Measurements from ENCODE around the gene NMBR. TPM values are rescaled to one million over a fixed set of nuclear protein-coding genes. Genes with fewer than 3 reads are reported as not detected.
"Not testable (repeated sequence)": the region's sequence is repeated elsewhere in the genome, so short reads cannot be mapped to it uniquely, and the experiment has no call there.

The NMBR gene
- total and polyA plus RNA-seq, 2 donors = 0.07 TPM; not detected in 1

GRCh38 chr6:142132625-142133024, 14.3 kb downstream of the NMBR start, which contains the start of gene GJE1:
TSS of gene GJE1 (plus strand) at chr6:142132925. CDS start at chr6:142133159, 234 bp downstream.
- WGBS = 92% methylated on average over 1 of the region's 1 CpG
- Histone ChIP-seq H3K27ac (ENCODE audit: low read depth in 1 of 2, low read length in 1 of 2) (no peak within 1 kb of the TSS), H3K36me3 (ENCODE audit: control insufficient read depth in 2 of 2, insufficient read depth in 2 of 2, low read length in 1 of 2) (no peaks in the 10 kb centered on the region), H3K4me1 (ENCODE audit: control insufficient read depth in 2 of 2, insufficient read depth in 2 of 2, low read length in 2 of 2) (no peaks in the 10 kb centered on the region), H3K9me3 (ENCODE audit: control insufficient read depth in 2 of 2, insufficient read depth in 1 of 2, low read length in 1 of 2) (no peaks in the 10 kb centered on the region), H3K4me3 (ENCODE audit: low read length in 2 of 2) (no peak within 1 kb of the TSS), H3K27me3 (ENCODE audit: control insufficient read depth in 2 of 2, insufficient read depth in 1 of 2, low read length in 1 of 2) (no peaks in the 10 kb centered on the region)
- no peak for DNase-seq (ENCODE audit: low read depth in 6 of 9, low spot score in 9 of 9)

GRCh38 chr6:142130814-142131213, 16.1 kb downstream of the NMBR start:
- Histone ChIP-seq H3K9me3 (ENCODE audit: control insufficient read depth in 2 of 2, insufficient read depth in 1 of 2, low read length in 1 of 2) (no peaks in the 10 kb centered on the region), H3K4me1 (ENCODE audit: control insufficient read depth in 2 of 2, insufficient read depth in 2 of 2, low read length in 2 of 2) (no peaks in the 10 kb centered on the region), H3K4me3 (ENCODE audit: low read length in 2 of 2) (no peak overlapping the region), H3K27me3 (ENCODE audit: control insufficient read depth in 2 of 2, insufficient read depth in 1 of 2, low read length in 1 of 2) (no peaks in the 10 kb centered on the region), H3K27ac (ENCODE audit: low read depth in 1 of 2, low read length in 1 of 2) (no peak overlapping the region), H3K36me3 (ENCODE audit: control insufficient read depth in 2 of 2, insufficient read depth in 2 of 2, low read length in 1 of 2) (no peaks in the 10 kb centered on the region)
- 98% methylated on average over 1 of the region's 1 CpG for WGBS
- DNase-seq (ENCODE audit: low read depth in 6 of 9, low spot score in 9 of 9) = no peak

- no peaks in the 10 kb centered on the region for H3K4me1 ChIP-seq (ENCODE audit: control insufficient read depth in 2 of 2, insufficient read depth in 2 of 2, low read length in 2 of 2)
- WGBS = 91% methylated on average over 3 of the region's 3 CpGs
These were observed 25.6 kb downstream of the NMBR start for GRCh38 chr6:142121342-142121741.

GRCh38 chr6:142118925-142119324, 28.0 kb downstream of the NMBR start:
- WGBS = 99% methylated on average over 2 of the region's 2 CpGs
- H3K9me3 ChIP-seq (ENCODE audit: control insufficient read depth in 2 of 2, insufficient read depth in 1 of 2, low read length in 1 of 2) = no peaks in the 10 kb centered on the region
- DNase-seq (ENCODE audit: low read depth in 6 of 9, low spot score in 9 of 9) = no peak
- no peak overlapping the region for H3K27ac ChIP-seq (ENCODE audit: low read depth in 1 of 2, low read length in 1 of 2)
- no peaks in the 10 kb centered on the region for H3K36me3 ChIP-seq (ENCODE audit: control insufficient read depth in 2 of 2, insufficient read depth in 2 of 2, low read length in 1 of 2)
- no peaks in the 10 kb centered on the region for H3K4me1 ChIP-seq (ENCODE audit: control insufficient read depth in 2 of 2, insufficient read depth in 2 of 2, low read length in 2 of 2)
- H3K27me3 ChIP-seq (ENCODE audit: control insufficient read depth in 2 of 2, insufficient read depth in 1 of 2, low read length in 1 of 2) = no peaks in the 10 kb centered on the region
- no peak overlapping the region for H3K4me3 ChIP-seq (ENCODE audit: low read length in 2 of 2)

More at GRCh38 chr6:142121342-142121741, 25.6 kb downstream of the NMBR start:
- Histone ChIP-seq H3K27ac (ENCODE audit: low read depth in 1 of 2, low read length in 1 of 2) (no peak overlapping the region), H3K4me3 (ENCODE audit: low read length in 2 of 2) (no peak overlapping the region), H3K27me3 (ENCODE audit: control insufficient read depth in 2 of 2, insufficient read depth in 1 of 2, low read length in 1 of 2) (no peaks in the 10 kb centered on the region), H3K9me3 (ENCODE audit: control insufficient read depth in 2 of 2, insufficient read depth in 1 of 2, low read length in 1 of 2) (no peaks in the 10 kb centered on the region), H3K36me3 (ENCODE audit: control insufficient read depth in 2 of 2, insufficient read depth in 2 of 2, low read length in 1 of 2) (no peaks in the 10 kb centered on the region)
- DNase-seq (ENCODE audit: low read depth in 6 of 9, low spot score in 9 of 9) = no peak

GRCh38 chr6:142118328-142118727, 28.6 kb downstream of the NMBR start:
- no peaks in the 10 kb centered on the region for H3K9me3 ChIP-seq (ENCODE audit: control insufficient read depth in 2 of 2, insufficient read depth in 1 of 2, low read length in 1 of 2)
- no peak overlapping the region for H3K4me3 ChIP-seq (ENCODE audit: low read length in 2 of 2)
- H3K36me3 ChIP-seq (ENCODE audit: control insufficient read depth in 2 of 2, insufficient read depth in 2 of 2, low read length in 1 of 2) = no peaks in the 10 kb centered on the region
- DNase-seq (ENCODE audit: low read depth in 6 of 9, low spot score in 9 of 9) = no peak
- H3K4me1 ChIP-seq (ENCODE audit: control insufficient read depth in 2 of 2, insufficient read depth in 2 of 2, low read length in 2 of 2) = no peaks in the 10 kb centered on the region
- WGBS = 76% methylated on average over 3 of the region's 3 CpGs
- H3K27ac ChIP-seq (ENCODE audit: low read depth in 1 of 2, low read length in 1 of 2) = no peak overlapping the region
- H3K27me3 ChIP-seq (ENCODE audit: control insufficient read depth in 2 of 2, insufficient read depth in 1 of 2, low read length in 1 of 2) = no peaks in the 10 kb centered on the region

GRCh38 chr6:142117366-142117765, 29.6 kb downstream of the NMBR start:
- Histone ChIP-seq H3K4me3 (ENCODE audit: low read length in 2 of 2) (no peak overlapping the region), H3K27ac (ENCODE audit: low read depth in 1 of 2, low read length in 1 of 2) (no peak overlapping the region), H3K27me3 (ENCODE audit: control insufficient read depth in 2 of 2, insufficient read depth in 1 of 2, low read length in 1 of 2) (no peaks in the 10 kb centered on the region), H3K36me3 (ENCODE audit: control insufficient read depth in 2 of 2, insufficient read depth in 2 of 2, low read length in 1 of 2) (no peaks in the 10 kb centered on the region), H3K4me1 (ENCODE audit: control insufficient read depth in 2 of 2, insufficient read depth in 2 of 2, low read length in 2 of 2) (no peaks in the 10 kb centered on the region), H3K9me3 (ENCODE audit: control insufficient read depth in 2 of 2, insufficient read depth in 1 of 2, low read length in 1 of 2) (no peaks in the 10 kb centered on the region)
- no peak for DNase-seq (ENCODE audit: low read depth in 6 of 9, low spot score in 9 of 9)
- 94% methylated on average over 2 of the region's 2 CpGs for WGBS

- no peaks in the 10 kb centered on the region for H3K9me3 ChIP-seq (ENCODE audit: control insufficient read depth in 2 of 2, insufficient read depth in 1 of 2, low read length in 1 of 2)
- H3K27ac ChIP-seq (ENCODE audit: low read depth in 1 of 2, low read length in 1 of 2) = no peak overlapping the region
- no peaks in the 10 kb centered on the region for H3K27me3 ChIP-seq (ENCODE audit: control insufficient read depth in 2 of 2, insufficient read depth in 1 of 2, low read length in 1 of 2)
- no peak overlapping the region for H3K4me3 ChIP-seq (ENCODE audit: low read length in 2 of 2)
- DNase-seq (ENCODE audit: low read depth in 6 of 9, low spot score in 9 of 9) = peak; percentile 14 to 72 (median 34)
- H3K36me3 ChIP-seq (ENCODE audit: control insufficient read depth in 2 of 2, insufficient read depth in 2 of 2, low read length in 1 of 2) = no peaks in the 10 kb centered on the region
- under 1% methylated on average over 4 of the region's 4 CpGs for WGBS
- H3K4me1 ChIP-seq (ENCODE audit: control insufficient read depth in 2 of 2, insufficient read depth in 2 of 2, low read length in 2 of 2) = no peaks in the 10 kb centered on the region
These were observed 34.4 kb downstream of the NMBR start for GRCh38 chr6:142112451-142113061.

- DNase-seq (ENCODE audit: low read depth in 6 of 9, low spot score in 9 of 9) = not testable (repeated sequence)
- 92% methylated on average over 9 of the region's 9 CpGs for WGBS
These were observed 36.1 kb downstream of the NMBR start for GRCh38 chr6:142110820-142111219.

GRCh38 chr6:142104820-142105219, 42.1 kb downstream of the NMBR start:
- not testable (repeated sequence) for H3K36me3 ChIP-seq (ENCODE audit: control insufficient read depth in 2 of 2, insufficient read depth in 2 of 2, low read length in 1 of 2); H3K9me3 ChIP-seq (ENCODE audit: control insufficient read depth in 2 of 2, insufficient read depth in 1 of 2, low read length in 1 of 2); H3K27ac ChIP-seq (ENCODE audit: low read depth in 1 of 2, low read length in 1 of 2); H3K27me3 ChIP-seq (ENCODE audit: control insufficient read depth in 2 of 2, insufficient read depth in 1 of 2, low read length in 1 of 2); H3K4me3 ChIP-seq (ENCODE audit: low read length in 2 of 2); DNase-seq (ENCODE audit: low read depth in 6 of 9, low spot score in 9 of 9); H3K4me1 ChIP-seq (ENCODE audit: control insufficient read depth in 2 of 2, insufficient read depth in 2 of 2, low read length in 2 of 2)
- WGBS = 96% methylated on average over 5 of the region's 5 CpGs

More at GRCh38 chr6:142110820-142111219, 36.1 kb downstream of the NMBR start:
- not testable (repeated sequence) for H3K27me3 ChIP-seq (ENCODE audit: control insufficient read depth in 2 of 2, insufficient read depth in 1 of 2, low read length in 1 of 2); H3K27ac ChIP-seq (ENCODE audit: low read depth in 1 of 2, low read length in 1 of 2); H3K36me3 ChIP-seq (ENCODE audit: control insufficient read depth in 2 of 2, insufficient read depth in 2 of 2, low read length in 1 of 2); H3K9me3 ChIP-seq (ENCODE audit: control insufficient read depth in 2 of 2, insufficient read depth in 1 of 2, low read length in 1 of 2); H3K4me1 ChIP-seq (ENCODE audit: control insufficient read depth in 2 of 2, insufficient read depth in 2 of 2, low read length in 2 of 2); H3K4me3 ChIP-seq (ENCODE audit: low read length in 2 of 2)
